GM20000 (cell line): ENCODE measurements around the gene PIK3CD.
A peak's percentile ranks its signal among the peaks of the same experiment; 100 is the strongest.
"Not testable (repeated sequence)": the region's sequence is repeated elsewhere in the genome, so short reads cannot be mapped to it uniquely, and the experiment has no call there.

Experiments
- DNase-seq: peaks from one replicate; pipeline ENCODE4 v3.0.0; 2012; ENCODE audit warnings: low spot score
- CTCF ChIP-seq: IDR thresholded peaks from 2 replicates; pipeline ENCODE4 v1.5.1; 2012; ENCODE audit warnings: mild to moderate bottlenecking, control low read depth; ENCODE audit errors: extremely low read depth, missing control alignments

PIK3CD gene

GRCh38 chr1:9670085-9670484, 18.6 kb downstream of the PIK3CD start:
- no peak for TF ChIP-seq CTCF
- peak; percentile 51 for DNase-seq

GRCh38 chr1:9671377-9672140, 20.0 kb downstream of the PIK3CD start:
- DNase-seq = no peak
- no peak for TF ChIP-seq CTCF

- no peak for TF ChIP-seq CTCF
- no peak for DNase-seq
These were observed 20.9 kb downstream of the PIK3CD start for GRCh38 chr1:9672444-9672843.

GRCh38 chr1:9675393-9675792, 23.9 kb downstream of the PIK3CD start:
- no peak for TF ChIP-seq CTCF
- no peak for DNase-seq

- not testable (repeated sequence) for DNase-seq
These were observed 24.6 kb downstream of the PIK3CD start for GRCh38 chr1:9676128-9676527.

GRCh38 chr1:9676815-9677393, 25.4 kb downstream of the PIK3CD start:
- DNase-seq = no peak
- TF ChIP-seq CTCF = no peak

- no peak for DNase-seq
- TF ChIP-seq CTCF = no peak
These were observed 28.6 kb downstream of the PIK3CD start for GRCh38 chr1:9680091-9680490.

GRCh38 chr1:9680828-9681227, 29.3 kb downstream of the PIK3CD start:
- DNase-seq = no peak
- TF ChIP-seq CTCF = no peak
